K562 (cell line): ENCODE results near the gene PTK7. TPM values are rescaled to one million over a fixed set of nuclear protein-coding genes. Genes with fewer than 3 reads are reported as not detected.
A peak's percentile ranks its signal among the peaks of the same experiment; 100 is the strongest.

Experiments used
- EGR1 ChIP-seq: fragments of 450-650 bp; conservative IDR thresholded peaks from 2 replicates; pipeline ENCODE4 v1.6.1; 2017; ENCODE audit warnings: mild to moderate bottlenecking
- ELF1 ChIP-seq: fragments of 200-800 bp; sonication (Bioruptor generic); IDR thresholded peaks from 2 replicates; pipeline ENCODE4 v1.6.1; 2016; ENCODE audit warnings: missing genetic modification characterization, missing compliant biosample characterization
- FOSL1 ChIP-seq: fragments of 200-800 bp; sonication (Bioruptor generic); conservative IDR thresholded peaks from 2 replicates; pipeline ENCODE4 v1.6.1; 2016; ENCODE audit warnings: missing genetic modification characterization, missing compliant biosample characterization
- FOXA3 ChIP-seq, 2 experiments: fragments of 450-650 bp in 1 of 2; sonication (generic) in 1 of 2; formaldehyde crosslinking; IDR thresholded peaks in 1 of 2; conservative IDR thresholded peaks in 1 of 2; 2 replicates each; pipeline versions ENCODE4 v1.4.0 to v1.8.0; 2020 to 2022; ENCODE audit warnings: mild to moderate bottlenecking in 2 of 2, missing genetic modification reagents in 1 of 2
- HDGF ChIP-seq: fragments of 450-650 bp; IDR thresholded peaks from 2 replicates; pipeline ENCODE4 v1.6.1; 2016
- NCOA6 ChIP-seq: fragments of 450-650 bp; IDR thresholded peaks from 2 replicates; pipeline ENCODE4 v1.6.1; 2017; ENCODE audit warnings: mild to moderate bottlenecking
- NUFIP1 ChIP-seq: fragments of 450-650 bp; IDR thresholded peaks from 2 replicates; pipeline ENCODE4 v1.6.1; 2018; ENCODE audit not compliant: partially characterized antibody
- POLR2AphosphoS5 ChIP-seq: IDR thresholded peaks from 2 replicates; pipeline ENCODE4 v1.6.1; 2011; ENCODE audit warnings: mild to moderate bottlenecking, low read depth, low read length, moderate library complexity; ENCODE audit not compliant: control insufficient read depth, insufficient read depth
- RBM39 ChIP-seq: fragments of 200-400 bp; formaldehyde crosslinking; optimal IDR thresholded peaks from 2 replicates; pipeline ENCODE3; 2018; ENCODE audit warnings: low read depth, low read length
- U2AF2 ChIP-seq: fragments of 200-400 bp; formaldehyde crosslinking; optimal IDR thresholded peaks from 2 replicates; pipeline ENCODE3; 2017; ENCODE audit warnings: low read depth, mild to moderate bottlenecking, low read length
- YBX1 ChIP-seq: fragments of 450-650 bp; IDR thresholded peaks from 2 replicates; pipeline ENCODE4 v1.7.1; 2016; ENCODE audit warnings: mild to moderate bottlenecking
- ZBTB11 ChIP-seq, 3 experiments: fragments of 200-800 bp in 1 of 3; fragments of 250-450 bp in 1 of 3; fragments of 450-650 bp in 1 of 3; sonication (Bioruptor Pico) in 1 of 3; sonication (Bioruptor generic) in 1 of 3; formaldehyde crosslinking in 1 of 3; IDR thresholded peaks; 2 replicates each; pipeline versions ENCODE4 v1.6.1 to v1.8.0; 2016 to 2022; ENCODE audit warnings: mild to moderate bottlenecking in 2 of 3, missing genetic modification characterization in 2 of 3, missing compliant biosample characterization in 1 of 3, moderate library complexity in 1 of 3
- ZNF561 ChIP-seq: fragments of 450-650 bp; formaldehyde crosslinking; conservative IDR thresholded peaks from 2 replicates; pipeline ENCODE4 v1.4.0; 2020; ENCODE audit warnings: mild to moderate bottlenecking, moderate library complexity
- polyA plus RNA-seq, 8 experiments: library from polyadenylated mRNA; depleted of rRNA in 4 of 8; stranded (reverse) in 5 of 8; unstranded in 3 of 8; fragments of >200 nt; fragmentation: Nextera tagmentation in 2 of 8; fragmentation: Illumina TruSeq in 1 of 8; extraction: Ambion mirVana in 2 of 8; extraction: Trizol in 1 of 8; gene quantifications; 2 replicates each; pipeline versions ENCODE4 v1.2.1 to v1.2.3, GENCODE V29; 2011 to 2014; ENCODE audit warnings: inconsistent platforms in 1 of 8, missing spikeins in 1 of 8
- total RNA-seq, 7 experiments: library from RNA; depleted of rRNA in 6 of 7; stranded (reverse); fragments of >200 nt in 6 of 7; fragmentation: Illumina TruSeq in 2 of 7; extraction: Trizol in 2 of 7; gene quantifications; 2 replicates each; pipeline versions ENCODE4 v1.2.1 to v1.2.3, GENCODE V29; 2011 to 2021; ENCODE audit warnings: low replicate concordance in 1 of 7
- TF ChIP-seq, protein P1 (sequence below): fragments of 250-450 bp; sonication (Bioruptor Pico); IDR thresholded peaks from 2 replicates; pipeline ENCODE4 v1.5.0; 2022; ENCODE audit warnings: mild to moderate bottlenecking
- TF ChIP-seq, protein P2 (sequence below): fragments of 450-650 bp; formaldehyde crosslinking; IDR thresholded peaks from 2 replicates; pipeline ENCODE4 v1.4.0; 2020; ENCODE audit warnings: mild to moderate bottlenecking, moderate library complexity
- TF ChIP-seq, protein P3 (sequence below): fragments of 450-650 bp; IDR thresholded peaks from 2 replicates; pipeline ENCODE4 v1.6.1; 2016; ENCODE audit warnings: mild to moderate bottlenecking

The PTK7 gene
- total and polyA plus RNA-seq, 9 of the 15 experiments (the other 6 are each of a cell fraction or from before 2014, with no cell fraction given) = 0.20 to 6.8 (median 4.2) TPM

DNA sequence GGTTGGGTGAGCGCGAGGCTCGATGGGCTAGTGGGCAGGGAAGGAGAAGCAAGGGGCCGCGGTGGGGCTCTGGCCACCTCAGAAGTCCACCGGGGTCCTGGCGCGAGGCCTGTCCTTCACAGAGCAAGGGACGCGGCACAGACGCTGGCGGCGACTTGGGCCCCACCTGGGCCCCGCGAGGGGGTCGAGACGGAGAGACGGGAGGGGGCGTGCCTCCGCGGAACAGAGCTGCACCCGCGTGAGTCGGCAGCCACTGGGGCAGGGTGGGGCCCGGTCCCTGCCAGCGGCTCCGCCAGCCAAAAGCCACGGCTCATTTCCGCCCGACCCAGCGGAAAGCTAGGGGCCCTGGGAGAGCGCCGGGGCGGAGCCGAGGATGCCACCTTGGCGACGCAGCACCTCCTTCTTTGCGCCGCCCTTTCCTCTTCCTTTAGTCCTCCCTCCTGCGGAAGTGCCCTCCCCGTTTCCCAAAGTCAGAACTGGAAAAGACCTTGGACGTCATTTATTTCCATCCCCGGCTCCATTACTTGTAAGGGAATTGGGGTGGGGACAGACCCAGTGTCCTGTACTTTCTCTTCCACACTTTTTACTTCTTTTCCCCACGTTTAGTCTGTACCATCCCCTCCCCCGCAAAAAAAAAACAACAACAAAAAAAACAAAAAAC lies 22.4 kb upstream of the PTK7 start, which contains the start of gene CUL7 (continued):
- TF ChIP-seq FOSL1 (tag) (peak; percentile 30; the same call in 1 of the 2 replicates), U2AF2 (no peak), NUFIP1 (no peak), YBX1 (no peak), ZNF561 (peak; percentile 80), HDGF (no peak), POLR2AphosphoS5 (peak; percentile 92), EGR1 (peak; percentile 80), ELF1 (peak; percentile 93), ZBTB11 (CRISPR knock-in tag; IDR thresholded peaks at IDR 0.05) (peak in 2 of 3 experiments; percentile 76 to 95; a peak in 5 of 6 replicates), NCOA6 (no peak), FOXA3 (CRISPR knock-in tag; conservative IDR thresholded peaks at IDR 0.05 in 1 of 2, IDR thresholded peaks at IDR 0.05 in 1 of 2) (peak in 1 of 2 experiments; percentile 75; a peak in 2 of 4 replicates), RBM39 (peak; percentile 34)
- TF ChIP-seq, protein P1, sequence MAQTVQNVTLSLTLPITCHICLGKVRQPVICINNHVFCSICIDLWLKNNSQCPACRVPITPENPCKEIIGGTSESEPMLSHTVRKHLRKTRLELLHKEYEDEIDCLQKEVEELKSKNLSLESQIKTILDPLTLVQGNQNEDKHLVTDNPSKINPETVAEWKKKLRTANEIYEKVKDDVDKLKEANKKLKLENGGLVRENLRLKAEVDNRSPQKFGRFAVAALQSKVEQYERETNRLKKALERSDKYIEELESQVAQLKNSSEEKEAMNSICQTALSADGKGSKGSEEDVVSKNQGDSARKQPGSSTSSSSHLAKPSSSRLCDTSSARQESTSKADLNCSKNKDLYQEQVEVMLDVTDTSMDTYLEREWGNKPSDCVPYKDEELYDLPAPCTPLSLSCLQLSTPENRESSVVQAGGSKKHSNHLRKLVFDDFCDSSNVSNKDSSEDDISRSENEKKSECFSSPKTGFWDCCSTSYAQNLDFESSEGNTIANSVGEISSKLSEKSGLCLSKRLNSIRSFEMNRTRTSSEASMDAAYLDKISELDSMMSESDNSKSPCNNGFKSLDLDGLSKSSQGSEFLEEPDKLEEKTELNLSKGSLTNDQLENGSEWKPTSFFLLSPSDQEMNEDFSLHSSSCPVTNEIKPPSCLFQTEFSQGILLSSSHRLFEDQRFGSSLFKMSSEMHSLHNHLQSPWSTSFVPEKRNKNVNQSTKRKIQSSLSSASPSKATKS (CRISPR knock-in tag) = peak; percentile 87
- TF ChIP-seq, protein P2, sequence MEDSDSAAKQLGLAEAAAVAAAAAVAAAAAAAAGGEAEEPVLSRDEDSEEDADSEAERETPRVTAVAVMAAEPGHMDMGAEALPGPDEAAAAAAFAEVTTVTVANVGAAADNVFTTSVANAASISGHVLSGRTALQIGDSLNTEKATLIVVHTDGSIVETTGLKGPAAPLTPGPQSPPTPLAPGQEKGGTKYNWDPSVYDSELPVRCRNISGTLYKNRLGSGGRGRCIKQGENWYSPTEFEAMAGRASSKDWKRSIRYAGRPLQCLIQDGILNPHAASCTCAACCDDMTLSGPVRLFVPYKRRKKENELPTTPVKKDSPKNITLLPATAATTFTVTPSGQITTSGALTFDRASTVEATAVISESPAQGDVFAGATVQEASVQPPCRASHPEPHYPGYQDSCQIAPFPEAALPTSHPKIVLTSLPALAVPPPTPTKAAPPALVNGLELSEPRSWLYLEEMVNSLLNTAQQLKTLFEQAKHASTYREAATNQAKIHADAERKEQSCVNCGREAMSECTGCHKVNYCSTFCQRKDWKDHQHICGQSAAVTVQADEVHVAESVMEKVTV = peak; percentile 52; the same call in 1 of the 2 replicates
- TF ChIP-seq, protein P3, sequence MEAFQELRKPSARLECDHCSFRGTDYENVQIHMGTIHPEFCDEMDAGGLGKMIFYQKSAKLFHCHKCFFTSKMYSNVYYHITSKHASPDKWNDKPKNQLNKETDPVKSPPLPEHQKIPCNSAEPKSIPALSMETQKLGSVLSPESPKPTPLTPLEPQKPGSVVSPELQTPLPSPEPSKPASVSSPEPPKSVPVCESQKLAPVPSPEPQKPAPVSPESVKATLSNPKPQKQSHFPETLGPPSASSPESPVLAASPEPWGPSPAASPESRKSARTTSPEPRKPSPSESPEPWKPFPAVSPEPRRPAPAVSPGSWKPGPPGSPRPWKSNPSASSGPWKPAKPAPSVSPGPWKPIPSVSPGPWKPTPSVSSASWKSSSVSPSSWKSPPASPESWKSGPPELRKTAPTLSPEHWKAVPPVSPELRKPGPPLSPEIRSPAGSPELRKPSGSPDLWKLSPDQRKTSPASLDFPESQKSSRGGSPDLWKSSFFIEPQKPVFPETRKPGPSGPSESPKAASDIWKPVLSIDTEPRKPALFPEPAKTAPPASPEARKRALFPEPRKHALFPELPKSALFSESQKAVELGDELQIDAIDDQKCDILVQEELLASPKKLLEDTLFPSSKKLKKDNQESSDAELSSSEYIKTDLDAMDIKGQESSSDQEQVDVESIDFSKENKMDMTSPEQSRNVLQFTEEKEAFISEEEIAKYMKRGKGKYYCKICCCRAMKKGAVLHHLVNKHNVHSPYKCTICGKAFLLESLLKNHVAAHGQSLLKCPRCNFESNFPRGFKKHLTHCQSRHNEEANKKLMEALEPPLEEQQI = no peak
